Muscle layer of duodenum (tissue), 2 donors: Measurements from ENCODE around the gene ADCY10.

Experiments
- H3K27ac ChIP-seq: one replicate; pipeline ENCODE4 v1.7.0; 2013; ENCODE audit warnings: mild to moderate bottlenecking, low read length
- H3K27me3 ChIP-seq: one replicate; pipeline ENCODE4 v1.7.0; 2013; ENCODE audit warnings: low read depth, mild to moderate bottlenecking, control low read depth, low read length
- H3K36me3 ChIP-seq, 2 donors: one replicate each; pipeline ENCODE4 v1.7.0; 2013; ENCODE audit warnings: low read length in 2 of 2, control low read depth in 1 of 2, mild to moderate bottlenecking in 1 of 2; ENCODE audit not compliant: insufficient read depth in 2 of 2, control insufficient read depth in 1 of 2
- H3K4me1 ChIP-seq, 2 donors: one replicate each; pipeline ENCODE4 v1.7.0; 2013; ENCODE audit warnings: low read length in 2 of 2, mild to moderate bottlenecking in 2 of 2, control low read depth in 1 of 2, moderate library complexity in 1 of 2; ENCODE audit not compliant: insufficient read depth in 2 of 2, control insufficient read depth in 1 of 2
- H3K4me3 ChIP-seq, 2 donors: one replicate each; pipeline ENCODE4 v1.7.0; 2013; ENCODE audit warnings: low read length in 2 of 2, low read depth in 1 of 2, mild to moderate bottlenecking in 1 of 2
- H3K9me3 ChIP-seq, 2 donors: one replicate each; pipeline ENCODE4 v1.7.0; 2013; ENCODE audit warnings: low read length in 2 of 2, control low read depth in 1 of 2, mild to moderate bottlenecking in 1 of 2; ENCODE audit not compliant: control insufficient read depth in 1 of 2
- donor health status: healthy.

ADCY10 gene

GRCh38 chr1:167790117-167790516 lies 123.8 kb downstream of the ADCY10 start:
- peaks cover 18 to 22% of the 10 kb centered on the region in 2 donors for H3K36me3 ChIP-seq
- no peaks in the 10 kb centered on the region for H3K27me3 ChIP-seq
- no peaks in the 10 kb centered on the region for H3K9me3 ChIP-seq
- H3K4me1 ChIP-seq, result peaks cover 0 to 6% of the 10 kb centered on the region in 2 donors
- no peak overlapping the region for H3K4me3 ChIP-seq
- H3K27ac ChIP-seq, result no peak overlapping the region

- peaks cover 0 to 6% of the 10 kb centered on the region in 2 donors for H3K4me1 ChIP-seq
- no peak overlapping the region for H3K27ac ChIP-seq
- H3K9me3 ChIP-seq, result no peaks in the 10 kb centered on the region
- no peak overlapping the region for H3K4me3 ChIP-seq
- H3K36me3 ChIP-seq, result peaks cover 18 to 25% of the 10 kb centered on the region in 2 donors
- H3K27me3 ChIP-seq, result no peaks in the 10 kb centered on the region
These were observed 124.4 kb downstream of the ADCY10 start for GRCh38 chr1:167789501-167789900.

- no peaks in the 10 kb centered on the region for H3K9me3 ChIP-seq
- no peaks in the 10 kb centered on the region for H3K27me3 ChIP-seq
- H3K4me1 ChIP-seq, result peaks cover 0 to 6% of the 10 kb centered on the region in 2 donors
- no peak overlapping the region for H3K27ac ChIP-seq
- H3K4me3 ChIP-seq, result no peak overlapping the region
- peaks cover 18 to 25% of the 10 kb centered on the region in 2 donors for H3K36me3 ChIP-seq
These were observed 127.4 kb downstream of the ADCY10 start for GRCh38 chr1:167786502-167786901.

- H3K4me1 ChIP-seq, result no peaks in the 10 kb centered on the region
- H3K27me3 ChIP-seq, result no peaks in the 10 kb centered on the region
- no peaks in the 10 kb centered on the region for H3K9me3 ChIP-seq
- H3K27ac ChIP-seq, result no peak overlapping the region
- H3K36me3 ChIP-seq, result peaks cover 20% of the 10 kb centered on the region in 2 donors
- no peak overlapping the region for H3K4me3 ChIP-seq
These were observed 128.9 kb downstream of the ADCY10 start for GRCh38 chr1:167784876-167785550.

GRCh38 chr1:167782946-167783345 lies 131.0 kb downstream of the ADCY10 start:
- Histone ChIP-seq H3K4me1 (no peaks in the 10 kb centered on the region), H3K27me3 (no peaks in the 10 kb centered on the region), H3K27ac (no peak overlapping the region), H3K36me3 (peaks cover 9 to 15% of the 10 kb centered on the region in 2 donors), H3K9me3 (no peaks in the 10 kb centered on the region), H3K4me3 (no peak overlapping the region)

- no peak overlapping the region for H3K4me3 ChIP-seq
- no peaks in the 10 kb centered on the region for H3K4me1 ChIP-seq
- H3K36me3 ChIP-seq, result peaks cover 15 to 23% of the 10 kb centered on the region in 2 donors
- H3K9me3 ChIP-seq, result no peaks in the 10 kb centered on the region
- no peaks in the 10 kb centered on the region for H3K27me3 ChIP-seq
- H3K27ac ChIP-seq, result no peak overlapping the region
These were observed 132.4 kb downstream of the ADCY10 start for GRCh38 chr1:167781558-167781957.

GRCh38 chr1:167777269-167777650 lies 136.7 kb downstream of the ADCY10 start:
- H3K9me3 ChIP-seq, result no peaks in the 10 kb centered on the region
- peaks cover 28 to 48% of the 10 kb centered on the region in 2 donors for H3K36me3 ChIP-seq
- no peak overlapping the region for H3K27ac ChIP-seq
- no peak overlapping the region for H3K4me3 ChIP-seq
- no peaks in the 10 kb centered on the region for H3K27me3 ChIP-seq
- no peaks in the 10 kb centered on the region for H3K4me1 ChIP-seq

- no peaks in the 10 kb centered on the region for H3K9me3 ChIP-seq
- H3K4me1 ChIP-seq, result no peaks in the 10 kb centered on the region
- H3K36me3 ChIP-seq, result peaks cover 30 to 52% of the 10 kb centered on the region in 2 donors
- H3K4me3 ChIP-seq, result no peak overlapping the region
- H3K27ac ChIP-seq, result no peak overlapping the region
- no peaks in the 10 kb centered on the region for H3K27me3 ChIP-seq
These were observed 137.2 kb downstream of the ADCY10 start for GRCh38 chr1:167776616-167777268.

GRCh38 chr1:167776151-167776550 lies 137.8 kb downstream of the ADCY10 start:
- H3K36me3 ChIP-seq, result peaks cover 30 to 54% of the 10 kb centered on the region in 2 donors
- no peak overlapping the region for H3K4me3 ChIP-seq
- H3K9me3 ChIP-seq, result no peaks in the 10 kb centered on the region
- H3K4me1 ChIP-seq, result no peaks in the 10 kb centered on the region
- no peaks in the 10 kb centered on the region for H3K27me3 ChIP-seq
- H3K27ac ChIP-seq, result no peak overlapping the region

GRCh38 chr1:167775178-167775577 lies 138.8 kb downstream of the ADCY10 start:
- H3K36me3 ChIP-seq, result peaks cover 30 to 53% of the 10 kb centered on the region in 2 donors
- no peaks in the 10 kb centered on the region for H3K4me1 ChIP-seq

GRCh38 chr1:167774710-167775109 lies 139.2 kb downstream of the ADCY10 start:
- H3K4me3 ChIP-seq, result no peak overlapping the region
- H3K27ac ChIP-seq, result no peak overlapping the region
- peaks cover 32 to 53% of the 10 kb centered on the region in 2 donors for H3K36me3 ChIP-seq
- H3K9me3 ChIP-seq, result no peaks in the 10 kb centered on the region
- no peaks in the 10 kb centered on the region for H3K27me3 ChIP-seq
- H3K4me1 ChIP-seq, result no peaks in the 10 kb centered on the region

More at GRCh38 chr1:167775178-167775577, 138.8 kb downstream of the ADCY10 start:
- H3K27me3 ChIP-seq, result no peaks in the 10 kb centered on the region
- no peak overlapping the region for H3K27ac ChIP-seq
- no peak overlapping the region for H3K4me3 ChIP-seq
- H3K9me3 ChIP-seq, result no peaks in the 10 kb centered on the region
